Anterior cingulate cortex (tissue), 58 donors: ENCODE results near the gene ARF4.
"Not testable (repeated sequence)": the region's sequence is repeated elsewhere in the genome, so short reads cannot be mapped to it uniquely, and the experiment has no call there.

Source experiments
- DNase-seq, 58 donors: peaks; one replicate each; lab custom pipeline; 2025; lab: John Stamatoyannopoulos, UW

ARF4 gene

DNA sequence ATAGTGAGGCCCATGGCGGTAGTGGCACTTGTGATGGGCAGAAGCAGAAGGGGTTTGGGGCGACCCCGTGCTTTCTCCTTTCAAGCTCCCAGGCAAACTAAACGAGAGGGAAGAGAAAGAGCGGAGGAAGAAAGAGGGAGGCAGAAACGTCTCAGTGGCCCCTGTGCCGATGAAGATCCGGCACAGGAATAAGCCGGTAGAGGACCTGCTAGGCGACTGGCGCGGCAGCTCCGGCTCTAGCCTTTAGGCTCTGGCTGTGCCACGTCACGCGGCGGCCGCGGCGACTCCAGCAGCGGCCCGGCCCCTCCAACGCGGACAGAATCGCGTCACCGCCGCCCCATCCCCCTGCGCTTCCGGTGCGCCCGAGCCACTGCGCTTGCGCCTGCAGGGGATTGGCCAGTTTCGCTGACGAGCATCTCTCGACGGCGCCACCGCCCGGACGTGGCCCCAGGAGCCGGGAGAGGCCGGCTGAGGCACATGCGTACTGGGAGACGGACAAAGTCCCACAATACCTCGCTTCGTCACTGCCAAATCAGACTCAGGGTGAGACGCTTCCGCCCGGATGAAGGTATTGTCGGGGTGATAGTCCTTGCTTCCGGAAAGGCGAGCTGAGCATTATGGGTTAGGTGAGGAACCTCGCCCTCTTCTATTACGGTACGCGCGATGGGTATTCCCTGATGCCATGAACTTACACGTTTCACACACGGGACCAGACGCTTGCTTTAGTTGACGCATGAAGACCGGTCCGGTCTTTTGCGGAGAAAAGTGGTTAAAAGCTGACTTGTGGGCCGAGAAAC, at the start of gene ARF4:
TSS of gene ARF4 (minus strand) at position 218 of the 797 bp plus-strand sequence. CDS start at position 14, 204 bp downstream.
- peak; percentile 91 to 100 (median 99) for DNase-seq

DNA sequence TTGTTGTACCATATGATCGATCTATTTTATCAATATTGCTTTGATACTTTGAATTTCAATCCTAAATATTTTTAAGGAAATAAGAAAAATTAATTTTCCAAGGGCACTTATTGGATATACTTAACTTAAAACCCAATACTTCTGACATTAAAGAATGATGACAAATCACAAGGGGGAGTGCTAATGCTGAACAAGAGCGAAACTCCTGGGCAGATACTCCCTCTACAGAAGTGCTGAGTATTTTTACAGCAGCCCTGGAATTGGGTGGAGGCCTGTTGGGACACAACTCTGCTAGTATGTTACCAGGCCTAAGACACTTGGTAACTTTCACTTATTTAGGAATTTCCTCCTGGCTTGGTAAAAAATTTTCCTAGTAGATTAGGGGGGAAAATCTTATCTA, 49.6 kb upstream of the ARF4 start:
- peak in 1 of 58 donors; percentile 1 for DNase-seq

DNA sequence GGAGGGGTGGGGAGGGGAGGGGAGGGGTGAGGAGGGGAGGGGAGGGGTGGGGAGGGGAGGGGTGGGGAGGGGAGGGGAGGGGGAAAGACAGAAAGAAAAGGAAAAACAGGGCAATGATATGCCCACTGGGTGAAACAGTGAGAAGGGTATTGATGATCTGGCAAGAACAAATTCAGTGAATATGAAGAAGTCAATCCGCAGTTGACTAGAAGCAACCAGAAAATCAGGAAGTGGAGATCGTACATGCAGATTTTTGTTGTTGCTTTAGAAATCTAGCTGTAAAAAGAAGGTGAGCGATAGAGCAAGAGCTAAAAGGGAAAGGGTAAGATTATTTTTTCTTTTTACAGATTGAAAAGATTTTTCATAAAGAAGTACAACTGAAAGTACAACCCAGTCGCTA, 47.6 kb upstream of the ARF4 start:
- DNase-seq, result no peak

DNA sequence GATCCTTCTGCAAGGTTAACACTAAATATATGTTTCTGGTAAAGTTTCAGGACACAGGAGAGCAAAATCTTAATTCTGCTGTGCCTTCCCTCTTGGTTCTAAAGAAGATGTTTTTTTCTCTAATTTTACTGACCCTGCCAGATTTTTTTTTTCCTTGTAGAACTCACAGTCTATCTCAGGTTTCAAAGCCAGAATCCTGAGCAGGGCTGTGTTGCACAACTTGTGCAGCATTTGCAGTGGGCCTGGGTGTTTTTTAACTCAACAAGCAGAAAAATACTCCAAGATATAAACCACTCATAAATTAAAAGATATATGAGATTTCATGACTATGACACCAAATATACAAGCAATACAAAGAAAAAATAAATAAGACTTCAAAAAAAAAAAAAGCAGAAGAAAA, 40.2 kb upstream of the ARF4 start:
- no peak for DNase-seq

DNA sequence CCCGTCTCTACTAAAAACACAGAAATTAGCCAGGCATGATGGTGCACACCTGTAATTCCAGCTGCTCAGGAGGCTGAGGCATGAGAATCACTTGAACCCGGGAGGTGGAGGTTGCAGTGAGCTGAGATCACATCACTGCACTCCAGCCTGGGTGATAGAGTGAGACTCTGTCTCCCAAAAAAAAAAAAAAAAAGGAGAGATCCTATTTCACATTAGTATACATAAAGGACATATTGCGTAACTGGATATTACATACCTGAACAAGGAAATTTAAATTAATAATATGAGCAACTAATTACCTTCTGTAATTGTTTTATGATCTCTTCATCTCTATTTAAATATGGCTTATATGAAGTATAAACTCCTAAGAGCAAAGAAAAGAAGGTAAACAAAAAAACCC, 37.1 kb upstream of the ARF4 start:
- DNase-seq, result not testable (repeated sequence)

GRCh38 chr3:57627976-57628375, 30.8 kb upstream of the ARF4 start:
- peak in 30 of 58 donors; percentile 0 to 62 (median 16) for DNase-seq

DNA sequence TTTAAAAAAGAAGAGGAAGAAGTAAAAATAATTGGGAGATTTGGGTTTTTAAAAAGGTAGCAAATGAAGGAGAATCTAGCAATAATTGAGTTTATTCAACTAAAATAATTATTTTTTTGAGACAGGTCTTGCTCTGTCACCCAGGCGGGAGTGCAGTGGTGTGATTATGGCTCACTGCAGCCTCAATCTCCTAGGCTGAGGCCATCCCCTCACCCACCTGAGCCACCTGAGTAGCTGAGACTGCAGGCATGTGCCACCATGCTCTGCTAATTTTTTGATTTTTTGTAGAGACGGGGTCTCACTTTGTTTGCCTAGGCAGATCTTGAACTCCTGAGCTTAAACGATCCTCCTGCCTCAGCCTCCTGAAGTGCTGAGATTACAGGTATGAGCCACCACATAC, 27.7 kb upstream of the ARF4 start:
- no peak for DNase-seq

- DNase-seq, result no peak
Observed at GRCh38 chr3:57622362-57622761, 25.2 kb upstream of the ARF4 start.

DNA sequence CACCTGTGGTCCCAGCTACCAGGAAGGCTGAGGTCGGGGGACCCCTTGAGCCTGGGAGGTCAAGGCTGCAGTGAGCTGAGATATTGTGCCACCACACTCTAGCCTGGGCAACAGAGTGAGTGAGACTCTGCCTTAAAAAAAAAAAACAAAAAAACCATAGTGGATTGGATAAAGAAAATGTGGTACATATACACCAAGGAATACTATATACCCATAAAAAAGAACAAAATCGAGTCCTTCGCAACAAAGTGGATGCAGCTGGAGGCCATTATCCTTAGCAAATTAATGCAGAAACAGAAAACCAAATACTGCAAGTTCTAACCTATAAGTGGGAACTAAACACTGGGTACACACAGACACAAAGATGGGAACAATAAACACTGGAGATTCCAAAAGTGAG, 20.6 kb upstream of the ARF4 start:
- DNase-seq, result no peak

- no peak for DNase-seq
Observed at GRCh38 chr3:57616233-57616632, 19.1 kb upstream of the ARF4 start.

DNA sequence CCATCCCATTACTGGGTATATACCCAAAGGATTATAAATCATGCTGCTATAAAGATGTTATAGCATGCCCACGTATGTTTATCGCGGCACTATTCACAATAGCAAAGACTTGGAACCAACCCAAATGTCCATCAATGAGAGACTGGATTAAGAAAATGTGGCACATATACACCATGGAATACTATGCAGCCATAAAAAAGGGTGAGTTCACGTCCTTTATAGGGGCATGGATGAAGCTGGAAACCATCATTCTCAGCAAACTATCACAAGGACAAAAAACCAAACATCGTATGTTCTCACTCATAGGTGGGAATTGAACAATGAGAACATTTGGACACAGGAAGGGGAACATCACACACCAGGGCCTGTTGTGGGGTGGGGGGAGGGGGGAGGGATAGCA, 14.7 kb upstream of the ARF4 start:
- not testable (repeated sequence) for DNase-seq

DNA sequence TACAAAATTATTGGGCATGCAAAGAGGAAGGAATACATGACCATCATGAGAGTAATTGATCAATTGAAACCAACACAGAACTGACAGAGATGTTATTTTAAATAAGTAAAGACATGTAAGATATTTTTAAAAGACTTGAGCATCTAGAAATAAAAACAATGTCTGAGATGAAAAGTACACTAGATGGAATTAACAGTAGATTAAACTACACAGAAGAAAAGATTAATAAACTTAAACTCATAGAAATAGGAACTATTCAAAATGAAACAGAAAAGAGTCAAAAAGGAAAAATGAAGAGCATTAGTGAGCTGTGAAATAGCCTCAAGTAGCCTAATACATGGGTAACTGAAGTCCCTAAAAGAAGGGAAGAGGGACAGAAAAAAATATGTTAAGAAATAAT, 8.5 kb upstream of the ARF4 start:
- no peak for DNase-seq

- no peak for DNase-seq
Observed at GRCh38 chr3:57604971-57605370, 7.8 kb upstream of the ARF4 start.

DNA sequence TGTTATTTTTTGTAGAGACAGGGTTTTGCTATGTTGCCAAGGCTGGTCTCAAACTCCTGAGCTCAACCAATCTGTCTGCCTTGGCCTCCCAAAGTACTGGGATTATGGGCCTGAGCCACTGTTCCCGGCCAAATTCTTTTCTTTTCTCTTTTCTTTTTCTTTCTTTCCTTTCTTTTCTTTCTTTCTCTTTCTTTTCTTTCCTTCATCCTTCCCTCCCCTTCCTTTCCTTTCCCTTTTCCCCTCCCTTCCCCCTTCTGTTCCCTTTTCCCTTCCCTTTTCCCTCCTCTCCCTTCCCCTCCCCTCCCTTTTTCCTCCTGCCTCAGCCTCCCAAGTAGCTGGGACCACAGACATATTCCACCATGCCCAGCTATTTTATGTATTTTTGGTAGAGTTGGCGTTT, 3.1 kb upstream of the ARF4 start:
- no peak for DNase-seq

DNA sequence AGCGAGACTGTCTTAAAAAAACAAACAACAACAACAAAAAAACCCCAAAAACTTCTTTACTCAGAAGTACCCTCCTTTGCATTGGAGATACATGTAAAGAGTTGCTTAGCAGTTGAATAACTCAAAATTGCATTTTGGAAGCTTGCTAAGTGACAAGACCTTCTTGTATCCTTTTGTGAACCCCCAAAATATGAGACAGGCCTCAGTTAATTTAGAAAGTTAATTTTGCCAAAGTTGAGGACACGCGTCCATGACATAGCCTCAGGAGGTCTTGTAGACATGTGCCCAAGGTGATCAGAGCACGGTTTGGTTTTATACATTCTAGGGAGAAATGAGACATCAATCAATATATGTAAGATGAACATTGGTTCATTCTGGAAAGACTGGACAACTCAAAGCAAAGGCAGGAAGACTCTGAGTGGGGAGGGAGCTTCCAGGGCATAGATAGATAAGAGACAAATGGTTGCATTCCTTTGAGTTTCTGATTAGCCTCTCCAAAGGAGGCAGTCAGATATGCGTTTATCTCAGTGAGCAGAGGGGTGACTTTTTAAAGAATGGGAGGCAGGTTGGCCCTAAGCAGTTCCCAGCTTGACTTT, 1.7 kb upstream of the ARF4 start:
- no peak for DNase-seq

GRCh38 chr3:57596495-57597126, 533 bp downstream of the ARF4 start:
- peak in 57 of 58 donors; percentile 1 to 70 (median 40) for DNase-seq

DNA sequence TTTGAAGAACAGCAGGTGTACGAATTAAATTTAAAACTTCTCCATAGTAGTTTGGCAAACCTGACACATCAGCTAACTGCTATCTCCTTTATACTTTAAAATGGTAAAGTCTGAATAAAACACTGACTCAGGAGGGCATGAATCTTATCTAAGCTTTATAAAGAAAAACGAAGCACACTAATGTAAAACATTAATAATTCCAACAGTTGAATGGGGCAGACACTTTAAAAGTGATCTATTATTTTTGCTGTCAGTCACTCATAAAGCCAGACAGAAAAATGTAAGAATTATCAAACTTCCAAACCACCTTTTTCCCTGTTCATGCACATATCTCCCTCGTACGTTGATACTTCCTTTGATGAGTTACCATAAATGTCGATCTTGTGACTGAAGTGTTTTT, 2.6 kb downstream of the ARF4 start:
- DNase-seq, result no peak

- DNase-seq, result no peak
Observed at GRCh38 chr3:57594144-57594543, 3.0 kb downstream of the ARF4 start.

- no peak for DNase-seq
Observed at GRCh38 chr3:57592306-57592705, 4.8 kb downstream of the ARF4 start.

DNA sequence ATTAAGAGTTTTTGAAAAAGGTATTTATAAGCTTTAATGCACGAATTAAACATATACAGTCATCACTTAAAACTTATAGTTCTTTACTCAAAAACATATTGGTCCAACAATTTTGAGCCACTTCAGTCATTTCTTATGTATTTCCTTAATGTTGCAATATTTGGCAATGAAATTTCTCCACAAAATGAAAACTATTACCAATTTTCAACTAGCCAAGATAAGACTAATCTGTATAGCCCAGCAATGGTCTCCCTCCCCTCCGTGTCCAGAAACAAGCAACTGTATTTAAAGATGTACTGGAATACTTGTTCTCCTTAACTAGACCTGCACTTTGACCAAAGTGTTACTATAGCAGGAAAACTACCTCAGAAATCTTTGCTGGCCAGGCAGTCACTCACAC, 9.2 kb downstream of the ARF4 start:
- no peak for DNase-seq

DNA sequence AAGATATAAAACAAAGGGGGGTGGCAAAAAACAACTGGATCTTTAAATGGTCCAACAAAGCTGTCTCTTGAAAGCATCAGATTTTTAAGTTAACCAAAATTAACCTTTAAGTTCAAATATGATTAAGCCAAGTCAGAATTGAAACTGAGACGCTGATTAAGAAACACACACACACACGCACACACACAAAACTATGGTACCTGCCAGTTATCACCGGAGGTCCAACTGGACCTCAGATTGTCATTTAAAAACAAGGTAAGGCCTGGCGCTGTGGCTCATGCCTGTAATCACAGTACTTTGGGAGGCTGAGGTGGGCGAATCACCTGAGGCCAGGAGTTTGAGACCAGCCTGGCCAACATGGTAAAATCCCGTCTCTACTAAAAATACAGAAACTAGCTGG, 10.4 kb downstream of the ARF4 start:
- DNase-seq, result no peak

DNA sequence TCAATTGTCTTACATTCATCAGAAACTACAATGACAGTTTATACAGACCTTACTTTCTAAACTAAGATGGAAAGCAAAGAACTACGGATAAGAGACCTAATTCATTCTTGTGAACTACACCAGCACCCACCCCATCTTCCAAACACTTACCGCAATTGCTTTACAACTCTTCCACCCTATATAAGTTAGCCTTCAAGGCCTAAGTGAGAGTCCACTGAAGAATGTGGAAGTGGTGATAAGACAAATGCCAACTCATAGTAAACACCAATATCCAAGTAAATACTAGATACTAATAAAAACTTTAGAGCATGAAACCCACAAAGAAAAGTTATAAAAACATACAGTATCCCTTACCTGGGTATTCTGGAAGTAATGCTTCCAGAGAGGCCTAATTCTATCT, 13.6 kb downstream of the ARF4 start:
- no peak for DNase-seq
